HG03135 (cell line): ENCODE data around the gene ATP10A.

Experiments used
- ATAC-seq: cut with Tn5 transposase; IDR thresholded peaks from one replicate; pipeline ENCODE4 v1.9.1; 2021; ENCODE audit warnings: mild to moderate bottlenecking, moderate library complexity; ENCODE audit not compliant: unreplicated experiment

ATP10A gene

DNA sequence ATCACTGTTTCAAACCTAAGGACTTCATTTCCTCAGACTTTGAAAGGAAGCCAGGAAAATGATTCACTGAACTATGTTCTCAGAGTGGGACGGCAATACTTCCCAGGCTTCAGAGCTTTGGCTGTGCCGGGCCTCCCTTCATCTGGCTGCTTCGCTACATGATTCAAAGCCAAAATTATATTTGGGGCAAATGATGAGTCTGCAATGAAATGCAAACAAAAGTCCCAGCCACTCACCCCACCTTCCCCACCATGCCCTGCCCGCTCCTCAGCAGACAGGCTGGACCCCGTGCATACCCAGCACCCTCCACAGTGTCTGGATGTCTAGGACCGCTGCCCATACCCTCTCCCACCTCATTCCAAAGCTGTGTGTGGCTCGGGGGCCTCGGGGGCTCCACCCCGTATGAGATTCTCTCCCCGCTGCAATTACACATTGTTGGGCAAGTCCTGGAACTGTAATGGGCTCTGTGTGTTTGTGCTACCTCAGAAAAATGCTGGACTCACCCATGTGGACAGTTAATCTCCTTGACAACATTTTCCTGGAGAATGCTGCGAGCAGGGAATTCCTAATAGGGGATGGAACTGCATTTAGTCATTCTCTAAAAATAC, 32.2 kb downstream of the ATP10A start:
- no peak for ATAC-seq

GRCh38 chr15:25829073-25829472, 34.1 kb downstream of the ATP10A start:
- no peak for ATAC-seq

- no peak for ATAC-seq
Observed at GRCh38 chr15:25825207-25825606, 37.9 kb downstream of the ATP10A start.

DNA sequence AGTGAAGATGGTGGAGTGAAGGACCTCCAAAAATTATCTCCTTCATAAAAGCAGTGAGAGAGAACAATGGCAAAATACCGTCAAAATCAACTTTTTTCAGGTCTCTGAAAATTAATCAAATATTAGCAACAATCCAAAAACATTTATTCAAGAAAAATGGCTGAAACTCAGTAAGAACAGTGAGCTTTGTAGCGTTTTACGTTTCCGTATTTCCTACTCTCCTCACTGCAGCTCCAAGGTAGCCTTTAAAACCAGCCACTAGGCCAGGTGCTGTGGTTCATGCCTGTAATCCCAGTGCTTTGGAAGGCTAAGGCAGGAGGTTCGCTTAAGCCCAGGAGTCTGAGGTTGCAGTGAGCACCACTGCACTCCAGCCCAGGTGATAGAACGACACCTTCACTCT, 38.5 kb downstream of the ATP10A start:
- ATAC-seq, result no peak

GRCh38 chr15:25812845-25813244, 50.3 kb downstream of the ATP10A start:
- ATAC-seq, result no peak

GRCh38 chr15:25812073-25812472, 51.1 kb downstream of the ATP10A start:
- no peak for ATAC-seq

- ATAC-seq, result no peak
Observed at GRCh38 chr15:25811481-25811906, 51.6 kb downstream of the ATP10A start.

GRCh38 chr15:25810631-25811091, 52.5 kb downstream of the ATP10A start:
- no peak for ATAC-seq

- no peak for ATAC-seq
Observed at GRCh38 chr15:25810154-25810553, 53.0 kb downstream of the ATP10A start.

DNA sequence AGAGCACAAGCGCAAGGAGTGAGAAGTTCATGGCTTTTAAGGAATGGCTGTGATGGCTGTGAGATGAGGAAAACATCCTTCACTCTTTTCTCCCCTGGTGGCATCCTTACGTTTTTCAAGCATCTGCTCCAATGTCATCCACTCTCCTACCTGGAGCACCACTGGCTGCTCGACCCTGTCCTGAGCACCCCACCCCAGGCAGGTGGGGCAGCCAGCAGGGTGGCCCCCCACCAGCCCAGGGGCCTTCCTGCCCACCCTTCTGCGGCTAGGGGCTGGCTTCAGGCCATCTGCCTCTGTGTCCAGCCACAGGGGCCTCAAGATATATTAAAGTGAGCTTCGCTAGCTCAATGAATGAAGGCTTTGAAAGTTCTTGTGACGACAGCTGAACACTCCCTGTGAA, 56.1 kb downstream of the ATP10A start:
- no peak for ATAC-seq

GRCh38 chr15:25805031-25805430, 58.1 kb downstream of the ATP10A start:
- ATAC-seq, result no peak

DNA sequence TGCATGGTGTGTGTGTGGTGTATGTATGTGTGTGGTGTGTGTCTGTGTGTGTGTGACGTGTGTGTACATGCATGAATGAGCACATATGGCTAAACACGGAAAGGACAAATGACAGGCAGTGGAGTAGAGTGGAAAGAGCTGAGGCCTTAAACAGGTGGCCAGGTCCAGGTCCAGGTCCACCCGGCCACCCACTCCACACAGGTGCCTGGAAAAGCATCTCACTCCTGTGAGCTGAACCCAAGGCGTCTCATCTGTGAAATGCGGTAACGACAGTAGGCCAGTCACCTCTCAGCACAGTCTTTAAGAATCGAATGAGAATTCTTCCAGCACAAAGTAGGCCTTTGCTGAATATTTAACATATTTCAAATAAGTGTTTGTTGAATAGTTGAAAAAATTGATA, 58.7 kb downstream of the ATP10A start:
- no peak for ATAC-seq

- no peak for ATAC-seq
Observed at GRCh38 chr15:25803541-25803940, 59.6 kb downstream of the ATP10A start.

GRCh38 chr15:25803036-25803435, 60.1 kb downstream of the ATP10A start:
- no peak for ATAC-seq

GRCh38 chr15:25802285-25802830, 60.8 kb downstream of the ATP10A start:
- no peak for ATAC-seq

DNA sequence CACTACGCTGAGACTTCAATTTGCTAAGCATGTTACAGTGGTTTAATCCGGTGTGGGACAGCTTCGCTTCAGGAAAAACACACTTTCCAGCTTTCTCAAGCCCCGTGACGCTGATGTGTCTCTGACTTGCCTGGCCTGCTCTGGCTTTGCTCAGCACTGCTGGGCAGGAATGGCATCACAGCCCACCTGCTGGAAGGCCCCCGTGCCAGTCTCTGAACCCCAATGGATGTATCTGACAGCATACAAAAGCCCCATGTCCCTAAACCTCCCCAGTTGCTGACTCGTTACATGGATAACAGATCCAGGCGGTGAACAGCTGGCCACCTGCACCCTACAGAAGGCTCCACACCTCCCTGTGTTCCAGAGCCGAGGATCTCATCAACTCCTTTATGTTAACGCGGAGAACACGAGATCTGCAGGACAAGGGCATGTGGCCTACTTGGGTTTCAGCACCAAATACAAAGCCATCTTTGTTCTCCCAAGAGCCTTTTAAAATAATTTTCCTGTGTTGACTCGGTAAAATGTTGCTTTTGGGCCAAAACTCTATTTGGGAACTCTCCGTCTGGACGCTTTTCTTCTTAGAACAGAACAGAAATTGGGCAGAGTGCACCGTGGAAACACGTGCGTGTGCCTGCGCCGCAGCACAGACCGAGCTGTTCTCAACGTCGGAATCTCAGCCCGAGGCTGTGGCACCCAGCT, 61.4 kb downstream of the ATP10A start:
- no peak for ATAC-seq

DNA sequence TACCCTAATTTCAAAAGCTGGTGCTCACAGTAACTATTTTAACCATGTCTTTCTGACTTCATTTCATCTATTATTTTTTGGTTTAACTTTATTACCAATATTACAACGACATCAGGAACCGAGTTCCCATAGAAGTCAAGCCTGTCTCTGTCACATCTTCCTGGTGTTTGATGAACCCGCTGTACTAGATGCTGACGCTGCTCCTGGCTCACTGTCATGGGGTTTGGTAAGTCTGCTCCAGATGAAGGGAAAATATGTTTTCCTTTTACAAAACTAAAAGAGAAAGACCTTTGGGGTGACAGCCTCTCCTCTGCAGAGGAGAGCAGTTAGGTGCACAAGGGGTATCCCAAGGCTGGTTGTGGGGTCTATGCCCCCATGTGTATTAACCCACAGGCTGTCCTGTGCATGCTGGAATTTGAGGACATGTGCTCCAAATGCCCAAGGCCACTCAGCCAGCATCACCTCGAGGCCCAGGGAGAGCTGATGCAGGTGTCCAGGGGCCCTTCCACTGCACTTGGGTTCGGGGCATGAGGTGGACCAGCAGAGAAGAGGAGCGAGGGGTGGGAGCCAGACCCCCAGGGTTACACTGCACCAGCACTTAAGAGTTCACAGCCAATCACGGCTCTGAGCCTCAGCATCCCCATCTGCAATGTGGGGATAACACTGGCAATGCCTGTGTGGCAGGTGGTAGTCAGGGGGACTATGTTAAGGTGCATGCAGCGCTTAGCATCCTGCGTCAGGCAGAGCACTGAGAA, 62.2 kb downstream of the ATP10A start:
- no peak for ATAC-seq

GRCh38 chr15:25799906-25800700, 63.0 kb downstream of the ATP10A start:
- no peak for ATAC-seq

GRCh38 chr15:25797936-25798901, 64.9 kb downstream of the ATP10A start:
- no peak for ATAC-seq

DNA sequence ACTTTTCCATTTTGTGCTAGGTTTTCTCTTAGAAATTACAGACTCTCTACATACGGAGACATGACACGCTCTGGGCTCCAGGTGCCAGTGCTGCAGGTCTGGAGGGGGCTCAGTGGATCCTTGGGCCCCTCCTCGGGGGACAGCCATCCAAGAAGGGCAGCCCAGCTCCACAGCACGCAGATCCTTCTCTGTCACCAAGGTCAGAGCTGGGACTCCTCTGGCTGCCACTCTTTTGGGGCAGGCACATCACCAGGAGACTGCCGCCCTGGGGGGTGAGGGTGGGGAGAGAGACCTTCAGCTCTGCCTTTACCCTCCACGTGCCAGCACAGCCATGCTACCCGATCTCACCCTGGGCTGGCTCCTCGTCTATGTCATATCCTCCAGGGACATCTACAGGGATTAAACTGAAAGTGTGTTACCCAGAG, 65.6 kb downstream of the ATP10A start:
- ATAC-seq, result no peak
